Stimulated activated CD4-positive, alpha-beta T cell treated with anti-CD3 and anti-CD28 coated beads, Interleukin-12 subunit alpha, Interleukin-12 subunit beta, amount 100 ng/mL, for 4 hours (primary cell): ENCODE data around the gene CCPG1.

Experiments used
- DNase-seq: peaks from one replicate; pipeline ENCODE4 v3.0.0-alpha.2; 2020

Gene CCPG1

GRCh38 chr15:55383687-55384086 is 24.5 kb downstream of the CCPG1 start:
- DNase-seq, result no peak

GRCh38 chr15:55381595-55381994 is 26.6 kb downstream of the CCPG1 start:
- no peak for DNase-seq

- no peak for DNase-seq
Measured at GRCh38 chr15:55379095-55379494, 29.1 kb downstream of the CCPG1 start.

DNA sequence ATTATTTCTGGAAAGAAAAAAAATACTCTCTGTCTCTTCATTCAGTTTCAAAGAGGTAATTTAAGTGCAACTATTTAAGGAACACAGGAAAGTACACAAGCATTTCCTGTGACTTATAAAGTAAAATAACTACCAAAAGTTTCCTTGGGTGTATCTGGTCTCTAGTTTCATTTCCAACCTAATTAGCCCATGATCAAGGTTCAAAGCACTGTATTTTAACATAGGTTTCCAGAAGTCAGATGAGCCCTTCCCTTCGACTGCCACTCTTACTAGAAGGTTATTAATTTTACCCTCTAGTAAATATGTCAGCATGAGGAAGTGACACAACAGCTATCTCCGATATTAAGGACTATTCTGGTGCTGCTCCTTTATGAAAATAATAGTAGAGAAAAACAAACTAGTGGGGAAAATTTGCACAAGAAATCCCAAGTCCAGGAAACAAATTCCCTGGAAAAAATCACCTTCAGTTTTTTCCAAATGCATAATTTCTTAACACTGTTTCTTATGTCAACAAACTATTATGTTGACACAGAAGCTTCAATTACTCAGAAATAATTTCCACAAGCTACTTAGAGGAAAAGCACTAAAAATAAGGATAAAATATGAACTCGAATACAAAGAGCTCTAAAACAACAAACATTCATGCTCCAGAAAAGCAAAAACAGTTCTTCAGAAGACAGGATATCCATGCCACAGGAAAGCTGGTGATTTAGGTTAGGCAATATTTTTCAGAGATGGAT is 35.3 kb downstream of the CCPG1 start:
- no peak for DNase-seq

GRCh38 chr15:55366981-55367380 is 41.2 kb downstream of the CCPG1 start:
- DNase-seq, result no peak

DNA sequence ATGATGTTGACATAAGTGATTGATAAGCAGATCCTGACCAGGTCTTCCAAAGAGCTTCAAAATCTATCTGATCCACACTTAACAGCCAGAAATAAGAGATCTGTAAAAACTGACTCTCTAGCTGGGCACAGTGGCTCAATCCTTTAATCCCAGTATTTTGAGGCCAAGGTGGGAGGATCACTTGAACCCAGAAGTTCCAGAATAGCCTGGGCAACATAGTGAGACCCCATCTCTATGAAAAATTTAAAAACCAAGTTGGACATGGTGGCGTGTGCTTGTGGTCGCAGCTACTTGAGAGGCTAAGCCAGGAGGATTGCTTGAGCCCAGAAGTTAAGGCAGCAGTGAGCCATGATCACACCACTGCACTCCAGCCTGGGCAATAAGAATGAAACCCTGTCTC is 45.5 kb downstream of the CCPG1 start:
- DNase-seq, result no peak

- no peak for DNase-seq
Measured at GRCh38 chr15:55361048-55361447, 47.1 kb downstream of the CCPG1 start.

- DNase-seq, result no peak
Measured at GRCh38 chr15:55360256-55360655, 47.9 kb downstream of the CCPG1 start.

- no peak for DNase-seq
Measured at GRCh38 chr15:55358471-55358870, 49.7 kb downstream of the CCPG1 start.

- DNase-seq, result no peak
Measured at GRCh38 chr15:55357774-55358173, 50.4 kb downstream of the CCPG1 start.

GRCh38 chr15:55356985-55357585 is 51.1 kb downstream of the CCPG1 start:
- no peak for DNase-seq

- DNase-seq, result no peak
Measured at GRCh38 chr15:55353025-55353424, 55.1 kb downstream of the CCPG1 start.

GRCh38 chr15:55349282-55349681 is 58.9 kb downstream of the CCPG1 start:
- DNase-seq, result no peak

DNA sequence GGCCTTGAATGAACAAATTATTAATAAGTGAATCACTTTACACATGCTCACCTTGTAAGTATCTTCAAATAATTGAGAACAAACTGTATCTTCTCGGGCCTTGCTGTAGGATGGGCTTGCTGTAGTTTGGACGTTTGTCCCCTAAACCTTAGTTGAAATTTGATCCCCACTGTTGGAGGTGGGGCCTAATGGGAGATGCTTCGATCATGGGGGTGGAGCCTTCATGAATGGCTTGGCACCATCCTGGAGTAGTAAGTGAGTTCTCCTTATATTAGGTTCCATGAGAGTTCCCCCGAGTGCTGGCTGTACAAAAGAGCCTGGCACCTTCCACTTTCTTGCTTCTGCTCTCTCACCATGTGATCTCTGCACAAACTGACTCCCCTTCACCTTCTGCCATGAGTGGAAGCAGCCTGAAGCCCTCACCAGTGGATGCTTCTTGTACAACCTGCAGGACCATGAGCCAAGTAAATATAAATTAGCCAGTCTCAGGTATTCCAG is 59.8 kb downstream of the CCPG1 start:
- DNase-seq, result no peak

DNA sequence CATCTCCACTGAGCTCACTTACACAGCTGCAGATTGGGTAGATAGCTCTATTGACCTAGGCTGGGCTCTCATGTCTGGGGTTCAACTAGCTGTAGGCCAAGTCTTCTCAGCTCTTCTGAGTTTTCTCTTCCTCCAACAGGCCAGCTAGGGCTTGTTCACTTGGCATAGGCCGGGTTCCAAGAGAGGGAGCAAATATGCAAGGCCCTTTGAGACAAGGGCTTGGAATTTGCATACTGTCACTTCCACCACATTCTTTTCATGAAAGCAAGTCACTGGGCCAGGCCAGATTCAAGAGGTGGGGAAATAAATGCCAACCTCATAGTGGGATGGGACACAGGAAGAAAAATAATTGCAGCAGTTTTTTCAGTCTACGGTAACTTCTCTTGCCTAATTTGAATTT is 64.0 kb downstream of the CCPG1 start:
- no peak for DNase-seq

DNA sequence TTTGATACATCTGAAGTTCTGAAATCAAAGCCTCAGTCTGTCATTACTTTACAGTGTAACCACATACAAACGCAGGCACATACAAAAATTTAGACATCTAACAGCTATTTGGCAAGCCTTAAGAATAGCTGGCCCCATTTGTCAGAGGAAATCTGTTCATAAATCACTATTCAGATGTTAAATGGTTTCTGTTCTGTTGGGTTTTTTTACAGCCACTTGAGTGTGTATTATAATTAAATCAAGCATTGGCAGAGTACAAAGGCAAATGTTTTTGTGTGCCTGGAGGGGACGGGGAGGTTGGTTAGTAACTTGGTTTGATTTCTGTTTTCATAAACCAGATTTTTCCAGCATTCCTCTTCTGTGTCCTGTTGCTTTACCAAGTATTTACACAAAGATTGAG is 65.0 kb downstream of the CCPG1 start:
- no peak for DNase-seq

GRCh38 chr15:55337160-55337559 is 71.0 kb downstream of the CCPG1 start:
- no peak for DNase-seq

DNA sequence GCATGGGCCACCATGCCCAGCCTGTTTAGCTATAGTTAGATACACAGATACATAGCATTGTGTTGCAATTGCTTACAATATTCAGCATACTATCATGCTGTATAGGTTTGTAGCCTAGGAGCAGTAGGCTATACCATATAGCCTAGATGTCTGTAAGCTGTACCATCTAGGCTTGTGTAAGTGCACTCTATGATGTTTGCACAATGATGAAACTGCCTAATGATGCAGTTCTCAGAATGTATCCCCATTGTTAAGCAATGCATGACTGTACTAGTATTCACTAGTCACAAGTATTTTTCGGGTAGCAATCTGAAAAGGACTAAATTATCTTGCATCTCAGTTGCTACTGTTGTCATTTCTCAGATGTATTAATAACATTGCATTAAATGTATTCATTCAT is 73.2 kb downstream of the CCPG1 start:
- DNase-seq, result no peak

GRCh38 chr15:55334371-55334770 is 73.8 kb downstream of the CCPG1 start:
- no peak for DNase-seq

DNA sequence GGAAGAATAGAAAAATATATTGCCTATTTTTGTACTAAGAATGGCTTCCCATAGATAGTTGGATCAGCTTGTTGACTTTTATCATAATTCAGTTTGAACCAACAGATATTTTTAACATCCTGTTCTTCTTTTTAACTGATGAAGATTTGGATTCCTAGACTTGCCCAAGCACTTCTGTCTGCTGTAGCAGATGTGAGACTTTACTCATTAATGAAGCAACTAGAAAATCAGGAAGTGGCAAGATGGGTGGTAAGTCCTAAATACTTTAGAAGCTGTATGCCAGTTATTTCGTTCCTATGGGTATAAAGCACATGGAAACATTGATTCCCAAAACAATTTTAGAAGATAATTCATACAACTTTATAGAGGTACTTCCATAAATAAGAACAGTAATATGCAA is 80.8 kb downstream of the CCPG1 start:
- DNase-seq, result no peak

DNA sequence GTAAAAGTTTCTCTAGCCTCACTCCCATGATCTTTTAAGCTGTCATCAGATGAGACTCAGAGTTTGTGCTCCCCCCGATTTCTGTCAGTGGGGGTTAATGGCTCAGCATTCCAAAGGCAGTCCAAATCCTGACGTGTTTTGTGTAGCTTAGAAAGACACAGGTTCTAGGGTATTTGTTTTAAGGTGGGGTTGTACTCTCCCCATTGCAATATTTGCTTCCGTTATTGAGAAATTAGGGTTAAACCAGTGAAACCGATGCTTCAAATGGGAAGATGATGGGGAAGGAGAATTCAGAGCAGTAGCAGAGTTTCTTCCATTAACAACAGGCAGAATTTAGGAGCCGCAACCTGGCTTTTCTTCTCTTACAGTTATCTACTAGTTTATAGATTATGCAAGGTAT is 85.7 kb downstream of the CCPG1 start:
- no peak for DNase-seq

DNA sequence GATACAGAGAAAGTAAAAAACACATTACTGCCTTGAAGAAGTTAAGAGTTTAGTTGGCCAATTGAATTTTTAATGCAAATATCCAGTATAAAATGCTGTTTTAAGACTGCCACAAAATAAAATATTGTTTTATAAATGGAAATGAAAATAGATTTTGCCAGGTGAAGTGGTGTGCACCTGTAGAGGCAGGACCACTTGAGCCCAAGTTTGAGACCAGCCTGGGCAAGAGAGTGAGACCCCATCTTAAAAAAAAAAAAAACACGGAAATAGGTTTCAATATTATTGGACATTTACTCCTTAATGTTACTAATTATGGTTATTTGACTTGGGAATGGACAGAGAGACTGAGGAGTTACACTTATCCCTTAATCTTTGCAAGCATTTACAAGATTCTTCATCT is 87.2 kb downstream of the CCPG1 start:
- no peak for DNase-seq

- DNase-seq, result no peak
Measured at GRCh38 chr15:55320238-55320550, 88.0 kb downstream of the CCPG1 start.

GRCh38 chr15:55319537-55320237 is 88.5 kb downstream of the CCPG1 start:
- DNase-seq, result no peak
